Pancreas (tissue), 10 donors: Measurements from ENCODE around the gene GPC6. TPM values are rescaled to one million over a fixed set of nuclear protein-coding genes. Genes with fewer than 3 reads are reported as not detected.

Source experiments
- ATAC-seq, 4 donors: fragments of 200-7000 bp; cut with Tn5 transposase; one replicate each; pipeline versions ENCODE4 v1.8.0 to v1.9.1; 2020; ENCODE audit warnings: mild to moderate bottlenecking in 4 of 4, moderate library complexity in 4 of 4
- DNase-seq, 6 donors: peaks; one replicate each; pipeline ENCODE4 v3.0.0-alpha.2; 2020
- FAIRE-seq: peaks from 2 replicates; lab custom pipeline; 2012; peaks lifted over from hg19 to GRCh38; lab: Jason Lieb, UNC
- H3K27ac ChIP-seq, 4 donors: fragments of 200-600 bp; sonication (generic); 1 replicate in 3 of 4; 2 replicates in 1 of 4; pipeline versions ENCODE4 v1.5.0 to v1.8.0; 2020
- H3K27me3 ChIP-seq, 4 donors: fragments of 200-600 bp; one replicate each; pipeline ENCODE4 v1.8.0; 2021
- H3K36me3 ChIP-seq, 3 donors: fragments of 200-600 bp; sonication (generic) in 1 of 3; one replicate each; pipeline versions ENCODE4 v1.5.0 to v1.8.0; 2020 to 2021
- H3K4me1 ChIP-seq, 3 donors: fragments of 200-600 bp; one replicate each; pipeline ENCODE4 v1.8.0; 2021
- H3K4me3 ChIP-seq, 4 donors: fragments of 200-600 bp; sonication (generic) in 2 of 4; one replicate each; pipeline versions ENCODE4 v1.5.0 to v1.8.0; 2020 to 2021
- H3K9me3 ChIP-seq, 4 donors: fragments of 200-600 bp; one replicate each; pipeline ENCODE4 v1.8.0; 2021
- CTCF ChIP-seq, 4 donors: fragments of 200-600 bp; sonication (generic) in 3 of 4; IDR thresholded peaks; one replicate each; pipeline versions ENCODE4 v1.5.0 to v1.8.0; 2021; ENCODE audit warnings: antibody characterized with exemption in 4 of 4
- WGBS, 2 donors: extraction: QIAGEN DNeasy Blood & Tissue Kit; methylation state at CpG; one replicate each; pipeline ENCODE4 v1.1.7; 2013; 5-methylcytosine and 5-hydroxymethylcytosine counted together
- intact Hi-C, 3 donors: fragments of 100-400 bp; cut with DNase I; formaldehyde crosslinking; loops; one replicate each; pipeline versions ENCODE4 v1.11.1 to v1.14.2; 2022
- polyA plus RNA-seq, 2 donors: library from polyadenylated mRNA; stranded (reverse); fragments of 200-250 nt; gene quantifications; one replicate each; pipeline ENCODE4 v1.2.3, GENCODE V29; 2013
- total RNA-seq, 6 donors: library from RNA; stranded (reverse); fragmentation: NEBNext Ultra II Directional in 4 of 6; extraction: Animal tissue kit (Norgen Biotek cat#: 25700) in 4 of 6; gene quantifications; one replicate each; pipeline versions ENCODE4 v1.2.1 to v1.2.4, GENCODE V29; 2021 to 2023
- donor health status: healthy with polysubstance abuse.
- donor health status: DM: no; HTN: no; CAD: no; lungs with moderate emphysema.
- donor health status: DM: no; HTN: no; CAD: no.
- donor health status: control.
- donor health status: control.
- donor health status: Bipolar disorder and iron deficiency.
- donor health status: DM: yes; HTN: yes; CAD: no.
- donor health status: DM: no; HTN: no; CAD: no.
- donor health status: DM: no; HTN: no; CAD: no.
- donor health status: DM: yes; HTN: yes; CAD: no.

The GPC6 gene
- total and polyA plus RNA-seq, 8 donors, result 0.23 to 3.3 (median 1.2) TPM

GRCh38 chr13:94227255-94227879 is 1000.8 kb downstream of the GPC6 start:
- ATAC-seq, result no peak

GRCh38 chr13:94228763-94229162 is 1002.2 kb downstream of the GPC6 start:
- no peak for ATAC-seq
- DNase-seq, result no peak
- intact Hi-C loops, result no loop called here
- no peaks in the 10 kb centered on the region for H3K27me3 ChIP-seq
- no peak overlapping the region for H3K27ac ChIP-seq
- no peak for FAIRE-seq
- no peaks in the 10 kb centered on the region for H3K4me1 ChIP-seq
- WGBS, 2 donors, result 70 to 89% methylated on average over 1 of the region's 1 CpG
- TF ChIP-seq CTCF (IDR thresholded peaks at IDR 0.05), result no peak
- H3K36me3 ChIP-seq, result no peaks in the 10 kb centered on the region
- no peak overlapping the region for H3K4me3 ChIP-seq
- H3K9me3 ChIP-seq, result no peaks in the 10 kb centered on the region

More at GRCh38 chr13:94227255-94227879, 1000.8 kb downstream of the GPC6 start:
- intact Hi-C loops, result no loop called here
- no peak for FAIRE-seq
- Histone ChIP-seq H3K4me3 (no peak overlapping the region), H3K36me3 (no peaks in the 10 kb centered on the region), H3K27me3 (no peaks in the 10 kb centered on the region), H3K9me3 (no peaks in the 10 kb centered on the region), H3K4me1 (no peaks in the 10 kb centered on the region), H3K27ac (no peak overlapping the region)
- 81 to 90% methylated on average over 6 of the region's 6 CpGs for WGBS, 2 donors
- TF ChIP-seq CTCF (IDR thresholded peaks at IDR 0.05), result no peak
- no peak for DNase-seq

GRCh38 chr13:94232161-94232950 is 1005.7 kb downstream of the GPC6 start:
- Histone ChIP-seq H3K4me3 (no peak overlapping the region), H3K27me3 (no peaks in the 10 kb centered on the region), H3K27ac (no peak overlapping the region), H3K4me1 (no peaks in the 10 kb centered on the region), H3K36me3 (no peaks in the 10 kb centered on the region), H3K9me3 (no peaks in the 10 kb centered on the region)
- WGBS, 2 donors, result 70 to 84% methylated on average over 9 of the region's 9 CpGs
- FAIRE-seq, result no peak
- intact Hi-C loops, result no loop called here
- no peak for DNase-seq
- no peak for ATAC-seq
- no peak for TF ChIP-seq CTCF (IDR thresholded peaks at IDR 0.05)

- no peak for FAIRE-seq
- no peak for ATAC-seq
- 91 to 94% methylated on average over 2 of the region's 2 CpGs for WGBS, 2 donors
- Histone ChIP-seq H3K36me3 (no peaks in the 10 kb centered on the region), H3K4me1 (no peaks in the 10 kb centered on the region), H3K27me3 (no peaks in the 10 kb centered on the region), H3K27ac (no peak overlapping the region), H3K9me3 (no peaks in the 10 kb centered on the region), H3K4me3 (no peak overlapping the region)
- intact Hi-C loops, result no loop called here
- no peak for DNase-seq
- TF ChIP-seq CTCF (IDR thresholded peaks at IDR 0.05), result no peak
These were observed 1006.3 kb downstream of the GPC6 start for GRCh38 chr13:94232956-94233355.

GRCh38 chr13:94233401-94233800 is 1006.8 kb downstream of the GPC6 start:
- no peaks in the 10 kb centered on the region for H3K27me3 ChIP-seq
- TF ChIP-seq CTCF (IDR thresholded peaks at IDR 0.05), result no peak
- H3K4me1 ChIP-seq, result no peaks in the 10 kb centered on the region
- intact Hi-C loops, result no loop called here
- H3K4me3 ChIP-seq, result no peak overlapping the region
- WGBS, 2 donors, result 66 to 71% methylated on average over 5 of the region's 5 CpGs
- H3K9me3 ChIP-seq, result no peaks in the 10 kb centered on the region
- FAIRE-seq (no peak), DNase-seq (no peak), ATAC-seq (peak in 3 of 4 donors; percentile 32 to 52 (median 34))
- H3K27ac ChIP-seq, result no peak overlapping the region
- H3K36me3 ChIP-seq, result no peaks in the 10 kb centered on the region
